Cardiac muscle cell (in vitro differentiated cells and primary cell): Measurements from ENCODE around the gene EOGT. TPM values are rescaled to one million over a fixed set of nuclear protein-coding genes. Genes with fewer than 3 reads are reported as not detected.

Experiments
- DNase-seq, 2 donors: peaks; one replicate each; pipeline versions ENCODE4 v3.0.0 to v3.0.0-alpha.2; 2010 to 2017; ENCODE audit warnings: low read depth in 1 of 2, low spot score in 1 of 2
- H3K27ac ChIP-seq: fragments of 200-600 bp; sonication (generic); 2 replicates; pipeline ENCODE4 v1.5.1; 2016
- H3K27me3 ChIP-seq: fragments of 200-600 bp; sonication (generic); 2 replicates; pipeline ENCODE4 v1.6.0; 2016; ENCODE audit warnings: control low read depth
- H3K36me3 ChIP-seq: fragments of 200-600 bp; sonication (generic); 2 replicates; pipeline ENCODE4 v1.5.1; 2016; ENCODE audit warnings: control low read depth
- H3K4me1 ChIP-seq: fragments of 200-600 bp; sonication (generic); 2 replicates; pipeline ENCODE4 v1.8.1; 2017; ENCODE audit warnings: low read depth, mild to moderate bottlenecking, mixed run types
- H3K4me3 ChIP-seq: fragments of 200-600 bp; sonication (generic); 2 replicates; pipeline ENCODE4 v1.5.1; 2016; ENCODE audit warnings: mild to moderate bottlenecking
- H3K9me3 ChIP-seq: fragments of 200-600 bp; sonication (generic); 2 replicates; pipeline ENCODE4 v1.5.1; 2017; ENCODE audit warnings: low read depth, mild to moderate bottlenecking, control low read depth
- polyA plus RNA-seq: library from polyadenylated mRNA; unstranded; fragments of >200 nt; fragmentation: Nextera tagmentation; extraction: Ambion mirVana; gene quantifications from 2 replicates; pipeline ENCODE4 v1.2.1, GENCODE V29; 2016
- total RNA-seq: library from RNA; depleted of rRNA; stranded (reverse); fragments of >200 nt; gene quantifications from 2 replicates; pipeline ENCODE4 v1.2.3, GENCODE V29; 2016
- TF ChIP-seq, protein P1 (sequence below): IDR thresholded peaks from 2 replicates; pipeline ENCODE4 v1.5.1; 2012; ENCODE audit warnings: low read depth, mild to moderate bottlenecking, low read length

The EOGT gene
- total and polyA plus RNA-seq, 2 experiments from 2014 or later, result 11.3 to 16.9 TPM

DNA sequence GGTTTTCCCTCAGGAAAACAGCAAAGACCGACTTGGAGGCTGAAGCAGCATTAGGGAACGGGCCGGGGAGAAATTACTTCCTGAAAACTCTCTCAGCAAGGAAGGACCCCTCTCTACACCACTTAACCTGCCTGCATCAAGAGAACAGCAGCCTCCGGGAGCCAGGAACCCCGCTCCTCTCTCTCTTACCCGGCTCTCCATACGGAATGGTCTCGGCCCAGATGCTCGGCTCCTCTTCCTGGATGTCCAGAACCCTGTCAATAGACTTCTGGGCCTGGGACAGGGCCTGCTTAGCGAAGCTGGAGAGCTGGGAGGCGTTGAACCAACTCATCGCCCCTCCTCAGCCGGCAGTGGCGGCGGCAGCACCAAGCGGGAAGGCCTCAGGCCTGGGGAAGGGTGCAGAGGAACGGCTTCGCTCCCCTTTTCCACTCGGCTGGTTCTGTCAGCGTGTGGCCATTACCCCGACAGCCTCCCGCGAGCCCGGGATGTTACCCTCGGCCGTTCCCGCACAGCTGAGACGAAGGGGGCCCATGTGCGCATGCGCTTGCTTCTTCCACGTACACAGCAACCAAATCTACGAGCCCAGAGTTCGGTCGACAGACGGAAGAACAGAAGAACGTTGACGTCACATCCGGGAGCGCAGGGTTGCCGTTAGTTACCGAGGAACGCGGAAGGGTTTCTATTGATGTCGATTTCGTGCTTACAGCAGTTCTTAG is 38.4 kb upstream of the EOGT start, which contains the start of gene TMF1:
TMF1 (minus strand) TSS at position 578 of the 716 bp plus-strand sequence; CDS start at position 331, 247 bp downstream.
- peaks cover 8% of the 10 kb centered on the region for H3K4me1 ChIP-seq
- H3K4me3 ChIP-seq, result peak within 1 kb of the TSS; percentile 89
- DNase-seq, result peak; percentile 99 to 100
- H3K36me3 ChIP-seq, result peaks cover 46% of the 10 kb centered on the region
- TF ChIP-seq, protein P1, sequence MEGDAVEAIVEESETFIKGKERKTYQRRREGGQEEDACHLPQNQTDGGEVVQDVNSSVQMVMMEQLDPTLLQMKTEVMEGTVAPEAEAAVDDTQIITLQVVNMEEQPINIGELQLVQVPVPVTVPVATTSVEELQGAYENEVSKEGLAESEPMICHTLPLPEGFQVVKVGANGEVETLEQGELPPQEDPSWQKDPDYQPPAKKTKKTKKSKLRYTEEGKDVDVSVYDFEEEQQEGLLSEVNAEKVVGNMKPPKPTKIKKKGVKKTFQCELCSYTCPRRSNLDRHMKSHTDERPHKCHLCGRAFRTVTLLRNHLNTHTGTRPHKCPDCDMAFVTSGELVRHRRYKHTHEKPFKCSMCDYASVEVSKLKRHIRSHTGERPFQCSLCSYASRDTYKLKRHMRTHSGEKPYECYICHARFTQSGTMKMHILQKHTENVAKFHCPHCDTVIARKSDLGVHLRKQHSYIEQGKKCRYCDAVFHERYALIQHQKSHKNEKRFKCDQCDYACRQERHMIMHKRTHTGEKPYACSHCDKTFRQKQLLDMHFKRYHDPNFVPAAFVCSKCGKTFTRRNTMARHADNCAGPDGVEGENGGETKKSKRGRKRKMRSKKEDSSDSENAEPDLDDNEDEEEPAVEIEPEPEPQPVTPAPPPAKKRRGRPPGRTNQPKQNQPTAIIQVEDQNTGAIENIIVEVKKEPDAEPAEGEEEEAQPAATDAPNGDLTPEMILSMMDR, result no peak
- no peaks in the 10 kb centered on the region for H3K9me3 ChIP-seq
- H3K27ac ChIP-seq, result peak within 1 kb of the TSS; percentile 95
- no peaks in the 10 kb centered on the region for H3K27me3 ChIP-seq

GRCh38 chr3:69048990-69049389 is 35.5 kb upstream of the EOGT start:
- no peak overlapping the region for H3K27ac ChIP-seq
- H3K36me3 ChIP-seq, result peaks cover 41% of the 10 kb centered on the region
- H3K4me3 ChIP-seq, result no peak overlapping the region
- H3K27me3 ChIP-seq, result no peaks in the 10 kb centered on the region
- no peak for DNase-seq
- no peaks in the 10 kb centered on the region for H3K9me3 ChIP-seq
- peaks cover 8% of the 10 kb centered on the region for H3K4me1 ChIP-seq
- TF ChIP-seq, protein P1, result no peak

DNA sequence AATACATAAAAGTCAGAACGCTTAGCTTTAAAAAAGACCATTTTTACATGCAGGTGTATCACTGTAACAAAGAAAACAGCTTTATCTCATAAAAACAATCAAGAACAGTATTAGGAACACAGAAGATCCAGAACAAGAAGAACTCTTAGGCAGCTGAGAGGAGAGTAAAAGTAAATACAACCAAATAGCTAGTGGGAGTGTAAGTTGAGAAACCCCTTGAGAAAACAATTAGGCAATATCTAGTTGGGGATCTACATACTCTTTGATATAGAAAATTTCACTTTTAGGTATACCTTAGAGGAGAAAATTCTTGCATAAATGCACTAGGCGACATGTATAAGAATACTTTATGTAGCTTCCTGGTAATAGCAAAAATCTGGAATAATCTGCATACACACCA is 31.1 kb upstream of the EOGT start:
- peaks cover 73% of the 10 kb centered on the region for H3K36me3 ChIP-seq
- TF ChIP-seq, protein P1, result no peak
- no peak overlapping the region for H3K27ac ChIP-seq

GRCh38 chr3:69033470-69033869 is 20.0 kb upstream of the EOGT start:
- Histone ChIP-seq H3K4me3 (no peak overlapping the region), H3K27me3 (no peaks in the 10 kb centered on the region), H3K36me3 (peaks cover 86% of the 10 kb centered on the region), H3K4me1 (no peaks in the 10 kb centered on the region), H3K9me3 (no peaks in the 10 kb centered on the region), H3K27ac (no peak overlapping the region)
- TF ChIP-seq, protein P1, result no peak
- peak in 1 of 2 donors; percentile 70 for DNase-seq

More for the DNA sequence above, 31.1 kb upstream of the EOGT start:
- no peaks in the 10 kb centered on the region for H3K27me3 ChIP-seq
- no peaks in the 10 kb centered on the region for H3K9me3 ChIP-seq
- no peaks in the 10 kb centered on the region for H3K4me1 ChIP-seq
- DNase-seq, result no peak
- H3K4me3 ChIP-seq, result no peak overlapping the region

DNA sequence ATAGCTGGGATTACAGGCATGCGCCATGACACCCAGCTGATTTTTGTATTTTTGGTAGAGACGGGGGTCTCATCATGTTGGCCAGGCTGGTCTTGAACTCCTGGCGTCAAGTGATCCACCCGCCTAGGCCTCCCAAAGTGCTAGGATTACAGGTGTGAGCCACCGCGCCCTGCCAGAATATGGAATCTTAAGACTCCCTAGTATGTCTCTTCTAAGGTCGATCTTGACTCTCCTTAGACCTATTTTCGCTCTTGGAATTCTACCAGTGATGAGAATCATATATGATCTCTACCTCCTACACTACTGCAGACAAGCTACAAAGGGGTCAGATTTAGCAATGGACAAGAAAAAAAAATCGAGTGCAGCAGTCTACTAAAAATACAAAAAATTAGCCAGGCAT is 19.3 kb upstream of the EOGT start:
- H3K36me3 ChIP-seq, result peaks cover 87% of the 10 kb centered on the region
- H3K4me3 ChIP-seq, result no peak overlapping the region
- TF ChIP-seq, protein P1, result no peak
- no peaks in the 10 kb centered on the region for H3K4me1 ChIP-seq
- no peaks in the 10 kb centered on the region for H3K9me3 ChIP-seq
- no peaks in the 10 kb centered on the region for H3K27me3 ChIP-seq
- no peak overlapping the region for H3K27ac ChIP-seq
- no peak for DNase-seq
